ENCODE results near the gene VIPR2.

VIPR2 gene

DNA sequence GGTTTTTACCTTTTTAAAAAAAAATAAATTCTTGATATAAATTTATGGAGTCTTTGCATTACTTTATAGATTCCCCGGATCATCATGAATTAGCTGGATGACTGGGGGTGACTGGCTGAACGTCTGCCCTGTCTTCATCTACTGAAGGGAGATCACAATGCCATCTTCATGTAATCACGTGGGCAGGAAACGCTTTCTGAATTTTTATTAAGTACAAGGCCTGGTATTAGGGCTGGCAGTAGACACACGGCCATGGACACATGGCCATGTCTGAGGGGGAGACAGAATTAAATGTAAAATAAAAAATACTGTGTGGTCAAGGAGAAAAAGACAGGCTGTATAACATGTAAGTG, 111.2 kb downstream of the VIPR2 start:
- DNase-seq (ENCODE audit: low spot score in 2 of 2) (no peak), ATAC-seq (replicated peaks; ENCODE audit: extremely low read depth, poor library complexity, severe bottlenecking) (no peak)
- H3K36me3 Mint-ChIP-seq (ENCODE audit: insufficient read depth): no peaks in the 10 kb centered on the region
- H3K4me1 Mint-ChIP-seq: peaks cover 6% of the 10 kb centered on the region
- no peaks in the 10 kb centered on the region for H3K9me3 Mint-ChIP-seq
- H3K4me3 Mint-ChIP-seq: no peak overlapping the region
- no peak overlapping the region for H3K27ac Mint-ChIP-seq (ENCODE audit: low read depth)
- peaks cover 16% of the 10 kb centered on the region for H3K27me3 Mint-ChIP-seq

DNA sequence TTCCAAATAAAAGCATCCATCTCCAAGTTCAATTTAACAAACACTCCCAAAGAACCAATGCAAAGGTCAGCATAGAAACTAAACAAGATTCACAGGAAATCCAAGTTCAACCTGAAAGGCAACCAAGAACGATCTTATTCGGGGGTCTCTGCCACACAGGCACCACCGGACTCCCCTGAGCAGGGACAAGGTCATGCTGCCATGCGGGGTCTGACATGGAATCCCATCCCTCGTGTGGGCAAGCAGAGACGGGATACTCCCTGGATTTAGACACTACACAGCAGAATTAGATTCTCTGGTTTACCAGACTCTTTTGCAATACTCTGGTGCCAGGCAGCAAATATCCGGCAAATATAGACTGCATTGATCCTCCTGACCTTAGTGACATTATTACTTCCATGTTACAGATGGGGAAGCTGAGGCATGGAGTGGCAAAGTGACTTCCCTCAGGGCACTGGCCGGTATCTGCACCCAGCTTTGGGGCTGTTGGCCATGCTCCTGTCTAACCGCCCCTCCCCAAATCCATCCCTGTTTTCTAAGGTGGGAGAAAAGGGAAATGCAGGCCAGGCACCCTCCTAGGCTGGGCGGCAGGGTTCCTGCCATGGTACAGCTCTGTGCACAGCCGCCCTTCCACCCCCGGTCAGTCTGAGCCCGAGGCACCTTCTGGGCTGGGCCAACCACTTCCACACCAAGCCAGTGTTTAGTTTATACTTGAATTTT, 111.8 kb downstream of the VIPR2 start:
- Mint-ChIP-seq H3K36me3 (ENCODE audit: insufficient read depth) (no peaks in the 10 kb centered on the region), H3K4me3 (no peak overlapping the region), H3K27me3 (peaks cover 21% of the 10 kb centered on the region), H3K27ac (ENCODE audit: low read depth) (no peak overlapping the region), H3K4me1 (peaks cover 6% of the 10 kb centered on the region), H3K9me3 (no peaks in the 10 kb centered on the region)
- DNase-seq (ENCODE audit: low spot score in 2 of 2): peak in 1 of 2 donors; percentile 5
- no peak for ATAC-seq (replicated peaks; ENCODE audit: extremely low read depth, poor library complexity, severe bottlenecking)

DNA sequence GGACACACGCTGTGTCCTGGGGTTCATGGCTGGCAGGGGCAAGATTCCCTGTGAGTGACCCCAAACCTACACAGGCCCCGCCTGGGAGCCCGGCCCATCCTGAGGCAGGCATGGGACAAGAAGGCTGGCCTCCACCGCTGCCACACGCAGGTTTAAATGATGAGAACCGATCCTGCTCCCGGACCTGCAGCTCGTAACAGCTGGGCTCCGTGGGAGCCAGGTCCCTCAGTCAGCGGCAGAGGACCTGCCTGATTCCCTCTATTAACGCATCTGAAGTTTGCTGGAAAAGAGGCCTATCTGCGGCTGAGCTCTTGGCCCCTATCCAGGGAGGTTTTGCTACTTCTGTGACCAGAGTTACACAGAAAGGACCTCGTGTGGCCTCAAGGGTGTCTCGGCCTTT, 112.3 kb downstream of the VIPR2 start:
- Mint-ChIP-seq H3K4me1 (peaks cover 6% of the 10 kb centered on the region), H3K27ac (ENCODE audit: low read depth) (no peak overlapping the region), H3K36me3 (ENCODE audit: insufficient read depth) (no peaks in the 10 kb centered on the region), H3K27me3 (peaks cover 27% of the 10 kb centered on the region), H3K4me3 (no peak overlapping the region), H3K9me3 (no peaks in the 10 kb centered on the region)
- peak in 1 of 2 donors; percentile 1 for DNase-seq (ENCODE audit: low spot score in 2 of 2)
- ATAC-seq (replicated peaks; ENCODE audit: extremely low read depth, poor library complexity, severe bottlenecking): no peak

DNA sequence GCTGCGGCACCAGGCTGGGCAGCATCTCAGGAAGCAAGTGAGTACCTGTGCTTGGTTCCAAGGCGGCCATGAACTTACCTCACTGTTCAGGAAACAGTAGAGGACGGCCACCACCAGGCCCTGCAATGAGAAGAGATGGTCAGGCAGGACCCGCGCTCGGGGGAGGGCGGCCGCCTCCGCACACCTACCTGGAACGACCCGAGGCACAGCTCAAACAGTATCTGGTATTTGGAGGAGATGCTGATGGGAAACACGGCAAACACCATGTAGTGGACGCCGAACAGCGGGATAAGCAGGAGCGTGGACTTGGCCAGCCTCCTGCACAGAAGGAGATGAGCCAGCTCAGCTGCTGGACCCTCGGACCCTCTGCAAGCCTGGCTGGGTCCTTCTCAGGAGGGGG, 112.9 kb downstream of the VIPR2 start:
- Mint-ChIP-seq H3K9me3 (no peaks in the 10 kb centered on the region), H3K27me3 (peaks cover 27% of the 10 kb centered on the region), H3K27ac (ENCODE audit: low read depth) (no peak overlapping the region), H3K4me3 (no peak overlapping the region), H3K4me1 (peaks cover 6% of the 10 kb centered on the region), H3K36me3 (ENCODE audit: insufficient read depth) (no peaks in the 10 kb centered on the region)
- DNase-seq (ENCODE audit: low spot score in 2 of 2) (no peak), ATAC-seq (replicated peaks; ENCODE audit: extremely low read depth, poor library complexity, severe bottlenecking) (no peak)

DNA sequence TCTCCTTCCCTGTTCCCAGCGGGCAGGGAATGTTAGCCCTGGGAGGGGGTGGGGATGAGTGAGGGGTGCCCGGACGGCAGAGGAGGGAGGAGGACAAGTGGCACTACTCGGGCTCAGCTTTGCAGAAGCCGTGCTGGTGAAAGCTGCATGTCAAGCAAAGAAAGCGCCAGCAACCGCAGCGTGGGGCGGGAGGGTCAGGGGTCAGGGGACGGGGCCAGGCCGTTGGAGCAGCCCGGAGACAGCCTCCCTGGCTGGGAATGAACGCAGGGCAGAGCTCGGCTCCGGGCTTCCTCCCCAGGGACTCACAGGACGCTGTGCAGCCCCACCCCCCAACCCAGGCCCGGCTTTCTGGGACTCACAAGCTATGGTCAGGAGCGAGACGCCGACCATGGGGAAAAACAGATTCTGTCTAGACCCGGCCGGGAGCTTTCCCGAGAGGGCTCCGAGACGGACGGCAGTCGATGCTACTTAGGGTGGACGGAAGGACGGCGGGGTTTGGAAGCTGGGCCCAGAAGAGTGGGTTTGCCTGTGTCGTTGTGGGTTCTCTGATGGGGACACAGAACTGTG, 113.4 kb downstream of the VIPR2 start:
- Mint-ChIP-seq H3K36me3 (ENCODE audit: insufficient read depth) (no peaks in the 10 kb centered on the region), H3K4me1 (peaks cover 6% of the 10 kb centered on the region), H3K9me3 (no peaks in the 10 kb centered on the region), H3K4me3 (peak overlapping the region; percentile 40), H3K27ac (ENCODE audit: low read depth) (no peak overlapping the region), H3K27me3 (peaks cover 32% of the 10 kb centered on the region)
- DNase-seq (ENCODE audit: low spot score in 2 of 2) (peak; percentile 3 to 8), ATAC-seq (replicated peaks; ENCODE audit: extremely low read depth, poor library complexity, severe bottlenecking) (no peak)

DNA sequence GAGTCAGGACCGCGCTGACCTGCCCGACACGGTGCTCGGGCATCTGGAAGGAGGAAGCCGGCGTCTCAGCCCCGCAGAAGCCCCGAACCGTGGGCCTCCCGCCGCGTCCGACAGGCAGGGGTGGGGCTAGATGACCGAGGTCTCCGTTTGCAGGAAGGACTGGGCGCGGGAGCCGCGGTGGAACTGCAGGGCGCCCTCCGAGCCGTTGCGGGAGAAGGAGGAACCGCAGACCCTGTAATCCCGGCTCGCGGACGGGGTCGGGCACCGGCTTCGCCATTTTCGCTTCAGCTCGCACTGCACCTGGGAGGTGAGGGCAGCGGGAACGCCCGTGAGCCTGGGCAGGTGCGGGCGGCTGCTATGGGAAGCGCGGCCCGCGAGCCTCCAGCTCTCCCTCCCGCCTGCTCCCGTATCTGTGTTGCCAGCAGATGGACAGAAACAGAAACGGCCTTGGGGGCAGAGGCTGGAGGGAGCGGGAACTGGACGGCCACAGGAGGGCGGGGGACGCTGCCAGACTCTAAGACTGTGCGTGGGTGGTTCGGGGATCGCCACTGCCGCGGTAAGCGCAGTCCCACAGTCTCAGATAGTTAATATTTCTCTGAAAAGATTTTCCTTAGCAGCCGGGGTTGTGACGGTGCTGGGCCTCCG, 114.1 kb downstream of the VIPR2 start:
- ATAC-seq (replicated peaks; ENCODE audit: extremely low read depth, poor library complexity, severe bottlenecking) (no peak), DNase-seq (ENCODE audit: low spot score in 2 of 2) (peak; percentile 6 to 8)
- H3K27ac Mint-ChIP-seq (ENCODE audit: low read depth): no peak overlapping the region
- H3K4me3 Mint-ChIP-seq: peak overlapping the region; percentile 40
- H3K9me3 Mint-ChIP-seq: no peaks in the 10 kb centered on the region
- H3K4me1 Mint-ChIP-seq: peaks cover 6% of the 10 kb centered on the region
- no peaks in the 10 kb centered on the region for H3K36me3 Mint-ChIP-seq (ENCODE audit: insufficient read depth)
- peaks cover 38% of the 10 kb centered on the region for H3K27me3 Mint-ChIP-seq

DNA sequence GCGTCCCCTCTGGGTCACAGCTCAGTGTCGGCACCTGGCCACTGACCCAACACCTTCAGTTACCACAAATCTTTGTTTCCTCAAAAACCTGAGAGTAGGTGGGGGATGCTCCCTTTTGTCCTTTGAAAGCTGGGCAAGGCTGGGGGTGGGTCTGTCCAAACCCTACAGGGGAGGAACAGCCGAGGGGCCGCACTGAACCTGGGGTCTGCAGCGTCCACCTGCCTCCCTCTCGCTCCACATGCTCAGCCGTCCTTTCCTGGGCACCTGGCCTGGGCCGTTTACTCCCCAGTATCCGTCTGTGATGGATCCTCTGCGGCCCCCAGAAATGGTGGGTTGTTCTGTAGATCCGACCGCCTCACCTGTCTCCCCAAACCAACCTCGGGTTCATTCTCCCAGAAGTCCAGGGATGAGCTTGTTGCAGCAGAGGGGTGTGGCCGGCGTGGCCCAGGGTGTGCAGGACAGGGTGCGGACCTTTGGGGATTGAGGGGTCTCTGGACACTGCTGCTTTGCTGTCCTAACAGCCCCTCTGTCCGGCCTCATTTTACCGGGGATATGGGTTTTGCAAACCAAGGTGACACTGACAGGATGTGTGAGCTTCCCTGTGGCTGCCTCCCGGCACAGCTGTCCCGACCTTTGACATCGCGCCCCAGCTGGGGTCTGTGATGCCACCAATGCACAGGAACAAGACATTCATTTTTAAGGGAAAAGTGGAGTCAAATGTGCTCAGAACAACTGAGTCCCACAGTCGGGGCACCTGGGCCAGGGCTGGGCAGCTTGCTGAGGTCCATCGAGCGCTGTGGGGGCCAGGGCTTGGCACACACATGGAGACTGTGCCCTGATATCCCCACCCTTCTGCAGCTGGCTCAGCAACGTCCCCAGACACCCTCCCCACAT, 115.9 kb downstream of the VIPR2 start:
- ATAC-seq (replicated peaks; ENCODE audit: extremely low read depth, poor library complexity, severe bottlenecking) (no peak), DNase-seq (ENCODE audit: low spot score in 2 of 2) (peak in 1 of 2 donors; percentile 8)
- no peaks in the 10 kb centered on the region for H3K9me3 Mint-ChIP-seq
- H3K27me3 Mint-ChIP-seq: peaks cover 48% of the 10 kb centered on the region
- peaks cover 6% of the 10 kb centered on the region for H3K4me1 Mint-ChIP-seq
- no peak overlapping the region for H3K4me3 Mint-ChIP-seq
- H3K27ac Mint-ChIP-seq (ENCODE audit: low read depth): no peak overlapping the region
- no peaks in the 10 kb centered on the region for H3K36me3 Mint-ChIP-seq (ENCODE audit: insufficient read depth)

DNA sequence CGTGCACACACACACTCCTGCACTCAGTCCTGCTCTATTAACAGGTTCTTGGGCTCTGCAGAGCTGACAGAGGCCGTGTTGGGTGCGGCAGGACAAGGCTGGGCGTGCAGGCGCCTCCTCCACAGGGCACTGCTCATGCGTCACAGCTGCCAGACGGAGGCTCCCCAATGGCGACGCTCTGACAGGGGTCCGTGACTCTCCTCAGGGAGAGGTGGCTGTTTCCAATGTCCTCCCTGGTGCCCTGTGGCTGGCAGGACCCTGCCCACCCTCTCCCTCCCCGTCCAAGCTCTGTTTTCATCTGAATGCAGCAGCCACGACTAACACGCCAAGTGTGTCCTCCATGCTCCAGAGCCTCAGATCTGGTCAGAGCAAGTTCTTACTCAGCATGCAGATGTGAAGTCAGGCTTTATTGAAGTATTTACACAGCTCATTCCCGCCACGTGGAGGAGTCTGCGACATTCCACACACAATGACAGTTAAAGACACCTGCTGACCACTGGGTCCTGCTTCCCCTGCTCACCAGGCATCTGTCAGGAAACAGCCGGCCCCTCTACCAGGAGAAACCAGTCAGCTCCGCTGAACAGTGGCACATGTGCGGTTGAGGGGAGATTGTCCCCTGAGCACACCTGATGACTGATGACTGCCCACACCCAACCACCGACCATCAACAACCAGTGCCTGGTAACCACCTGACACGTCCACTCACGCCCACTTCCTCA, 116.7 kb downstream of the VIPR2 start:
- no peak for ATAC-seq (replicated peaks; ENCODE audit: extremely low read depth, poor library complexity, severe bottlenecking)
- no peak overlapping the region for H3K27ac Mint-ChIP-seq (ENCODE audit: low read depth)

DNA sequence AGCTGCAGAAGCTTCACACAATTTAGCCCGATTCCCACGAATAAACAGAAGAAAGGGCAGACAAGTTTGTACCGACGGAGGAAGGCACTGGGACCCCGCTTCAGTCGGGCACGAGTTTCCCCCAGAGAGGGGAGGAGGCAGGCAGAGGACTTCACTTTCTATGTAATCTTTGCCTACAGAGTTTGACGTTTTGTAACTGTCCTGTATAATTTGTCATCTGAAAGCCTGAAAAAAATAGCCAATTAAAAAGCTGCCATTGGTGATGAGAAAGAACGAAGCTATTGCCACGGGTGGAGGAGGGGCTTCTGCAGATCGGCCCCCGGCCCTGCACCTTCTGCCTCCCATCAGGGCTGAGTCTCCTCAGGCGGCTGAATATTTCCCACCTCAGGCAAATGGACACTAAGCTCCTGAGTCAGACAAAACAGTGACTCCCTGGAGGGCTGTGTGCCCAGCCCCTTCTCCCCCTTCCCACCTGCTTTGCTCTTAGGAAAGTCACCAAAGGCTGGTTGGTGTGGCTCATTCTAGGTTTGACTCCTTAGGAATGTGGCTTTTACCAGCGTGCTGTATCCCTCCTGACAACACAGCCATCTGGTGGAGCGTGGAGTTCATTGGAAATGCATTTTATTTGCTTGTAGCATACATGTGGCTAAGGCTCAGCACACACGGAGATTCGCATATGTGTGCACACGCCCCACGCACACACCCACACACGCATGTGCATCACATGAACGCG, 117.4 kb downstream of the VIPR2 start:
- ATAC-seq (replicated peaks; ENCODE audit: extremely low read depth, poor library complexity, severe bottlenecking) (no peak), DNase-seq (ENCODE audit: low spot score in 2 of 2) (no peak)
- no peaks in the 10 kb centered on the region for H3K9me3 Mint-ChIP-seq
- H3K27me3 Mint-ChIP-seq: peaks cover 59% of the 10 kb centered on the region
- H3K27ac Mint-ChIP-seq (ENCODE audit: low read depth): no peak overlapping the region
- H3K4me3 Mint-ChIP-seq: no peak overlapping the region
- peaks cover 6% of the 10 kb centered on the region for H3K4me1 Mint-ChIP-seq
- no peaks in the 10 kb centered on the region for H3K36me3 Mint-ChIP-seq (ENCODE audit: insufficient read depth)

More for the DNA sequence above, 116.7 kb downstream of the VIPR2 start:
- H3K36me3 Mint-ChIP-seq (ENCODE audit: insufficient read depth): no peaks in the 10 kb centered on the region
- H3K4me3 Mint-ChIP-seq: no peak overlapping the region
- no peaks in the 10 kb centered on the region for H3K9me3 Mint-ChIP-seq
- peaks cover 6% of the 10 kb centered on the region for H3K4me1 Mint-ChIP-seq
- DNase-seq (ENCODE audit: low spot score in 2 of 2): peak in 1 of 2 donors; percentile 4
- peaks cover 52% of the 10 kb centered on the region for H3K27me3 Mint-ChIP-seq

DNA sequence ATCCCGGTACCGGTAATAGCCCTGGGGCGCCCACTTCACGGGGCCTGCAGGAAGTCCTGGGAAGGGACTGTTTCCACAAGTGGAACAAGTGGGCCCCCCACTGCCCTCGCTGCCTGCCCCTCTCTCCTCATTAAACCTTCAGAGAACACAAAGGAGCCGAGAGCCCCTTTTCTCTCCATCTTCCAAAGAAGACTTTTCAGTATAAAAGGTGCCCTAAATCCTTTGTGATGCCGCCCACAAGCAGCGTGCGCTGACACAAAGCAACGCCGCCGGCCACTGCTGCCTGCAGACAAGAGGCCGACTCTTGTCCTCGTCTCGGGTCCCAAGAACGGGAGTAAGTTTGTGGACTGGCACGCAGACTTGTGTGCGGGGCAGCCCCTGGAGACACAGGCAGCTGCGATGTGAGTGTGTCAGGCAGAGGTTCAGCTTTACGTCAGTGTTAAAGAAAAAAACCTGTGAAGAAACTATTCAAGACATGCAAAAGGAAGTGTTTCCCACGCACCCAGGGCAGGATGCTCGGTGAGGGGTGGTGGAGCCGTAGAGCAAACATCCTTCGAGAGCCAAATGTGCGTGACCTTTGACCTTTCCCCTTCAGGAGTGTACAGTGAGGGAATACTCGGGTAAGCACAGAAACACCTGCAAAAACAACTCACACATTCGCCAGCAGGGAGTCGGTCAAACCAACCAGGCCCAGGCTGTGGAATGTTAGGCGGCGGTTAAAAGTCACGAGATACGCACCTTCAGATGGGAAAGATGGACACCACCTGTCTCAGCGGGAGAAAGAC, 118.2 kb downstream of the VIPR2 start:
- ATAC-seq (replicated peaks; ENCODE audit: extremely low read depth, poor library complexity, severe bottlenecking): no peak
- no peak for DNase-seq (ENCODE audit: low spot score in 2 of 2)
- H3K27me3 Mint-ChIP-seq: peaks cover 66% of the 10 kb centered on the region
- H3K27ac Mint-ChIP-seq (ENCODE audit: low read depth): no peak overlapping the region
- no peaks in the 10 kb centered on the region for H3K36me3 Mint-ChIP-seq (ENCODE audit: insufficient read depth)
- peaks cover 6% of the 10 kb centered on the region for H3K4me1 Mint-ChIP-seq
- H3K4me3 Mint-ChIP-seq: no peak overlapping the region
- no peaks in the 10 kb centered on the region for H3K9me3 Mint-ChIP-seq

DNA sequence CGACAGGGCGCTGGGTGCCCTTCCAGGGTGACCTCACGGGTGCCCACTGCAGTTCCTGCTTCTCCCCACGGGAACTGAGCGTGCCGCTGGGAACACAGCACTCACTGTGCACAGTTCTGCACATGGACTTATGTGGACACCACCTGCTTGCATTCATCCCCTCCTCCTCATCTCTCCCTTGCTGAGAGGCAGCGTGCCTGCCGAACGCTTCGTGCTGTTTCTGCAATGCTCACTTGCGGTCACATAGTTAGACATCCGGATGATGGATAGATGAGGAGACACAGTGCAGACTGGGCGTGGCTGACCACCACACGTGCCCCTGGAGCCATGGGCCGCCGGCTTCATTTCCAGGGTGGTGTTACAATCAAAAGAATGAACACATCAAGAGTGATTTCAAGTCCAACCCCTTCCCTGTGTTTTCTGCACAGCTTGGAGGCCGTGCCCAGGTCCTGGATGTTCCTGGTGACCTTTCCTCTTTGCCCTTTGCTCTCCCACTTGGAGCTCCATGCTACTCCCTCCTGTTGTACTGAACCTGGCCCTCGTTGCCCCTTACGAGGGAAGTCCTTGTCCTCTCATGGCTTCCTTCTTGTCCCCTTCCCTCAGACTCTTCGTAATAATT, 119.4 kb downstream of the VIPR2 start:
- ATAC-seq (replicated peaks; ENCODE audit: extremely low read depth, poor library complexity, severe bottlenecking): no peak
- Mint-ChIP-seq H3K4me1 (no peaks in the 10 kb centered on the region), H3K27ac (ENCODE audit: low read depth) (no peak overlapping the region), H3K4me3 (no peak overlapping the region), H3K36me3 (ENCODE audit: insufficient read depth) (no peaks in the 10 kb centered on the region), H3K9me3 (no peaks in the 10 kb centered on the region), H3K27me3 (peaks cover 62% of the 10 kb centered on the region)
- no peak for DNase-seq (ENCODE audit: low spot score in 2 of 2)

Measured in central memory CD8-positive, alpha-beta T cell (primary cell).